GM21786 (cell line): ENCODE data around the gene TMPRSS9.
"Not testable (repeated sequence)": the region's sequence is repeated elsewhere in the genome, so short reads cannot be mapped to it uniquely, and the experiment has no call there.

Source experiments
- ATAC-seq: cut with Tn5 transposase; IDR thresholded peaks from one replicate; pipeline ENCODE4 v1.9.1; 2021; ENCODE audit not compliant: unreplicated experiment

Gene TMPRSS9

GRCh38 chr19:2341244-2341751 is 18.8 kb upstream of the TMPRSS9 start:
- ATAC-seq = no peak

GRCh38 chr19:2341982-2342381 is 18.1 kb upstream of the TMPRSS9 start:
- no peak for ATAC-seq

GRCh38 chr19:2342656-2343288 is 17.3 kb upstream of the TMPRSS9 start:
- no peak for ATAC-seq

- no peak for ATAC-seq
Measured at GRCh38 chr19:2343289-2343982, 16.6 kb upstream of the TMPRSS9 start.

- ATAC-seq = no peak
Measured at GRCh38 chr19:2344381-2344870, 15.6 kb upstream of the TMPRSS9 start.

GRCh38 chr19:2345076-2345475 is 15.0 kb upstream of the TMPRSS9 start:
- ATAC-seq = no peak

- ATAC-seq = no peak
Measured at GRCh38 chr19:2345794-2346663, 14.0 kb upstream of the TMPRSS9 start.

GRCh38 chr19:2349818-2350217 is 10.2 kb upstream of the TMPRSS9 start:
- not testable (repeated sequence) for ATAC-seq

- no peak for ATAC-seq
Measured at GRCh38 chr19:2350656-2351055, 9.4 kb upstream of the TMPRSS9 start.

GRCh38 chr19:2351591-2351990 is 8.5 kb upstream of the TMPRSS9 start:
- no peak for ATAC-seq

- ATAC-seq = no peak
Measured at GRCh38 chr19:2352121-2352520, 7.9 kb upstream of the TMPRSS9 start.

- no peak for ATAC-seq
Measured at GRCh38 chr19:2353159-2353886, 6.7 kb upstream of the TMPRSS9 start.

- no peak for ATAC-seq
Measured at GRCh38 chr19:2353887-2354592, 6.0 kb upstream of the TMPRSS9 start.

- ATAC-seq = no peak
Measured at GRCh38 chr19:2354670-2355069, 5.4 kb upstream of the TMPRSS9 start.

GRCh38 chr19:2355168-2356035 is 4.7 kb upstream of the TMPRSS9 start:
- ATAC-seq = no peak

- no peak for ATAC-seq
Measured at GRCh38 chr19:2356036-2356646, 3.9 kb upstream of the TMPRSS9 start.

GRCh38 chr19:2357279-2358206 is 2.5 kb upstream of the TMPRSS9 start:
- no peak for ATAC-seq
